H9 (cell line): ENCODE results near the gene SYAP1. TPM values are rescaled to one million over a fixed set of nuclear protein-coding genes. Genes with fewer than 3 reads are reported as not detected.

Experiments used
- DNase-seq: peaks from one replicate; pipeline ENCODE4 v3.0.0-alpha.2; 2017
- H2AFZ ChIP-seq: one replicate; pipeline ENCODE4 v1.6.1; 2013; ENCODE audit warnings: mild to moderate bottlenecking, low read length, control low read depth, moderate library complexity
- H2AK5ac ChIP-seq: 2 replicates; pipeline ENCODE4 v1.6.1; 2013; ENCODE audit warnings: low read length, control low read depth, mixed read lengths; ENCODE audit not compliant: insufficient read length
- H2BK120ac ChIP-seq: one replicate; pipeline ENCODE4 v1.6.1; 2013; ENCODE audit warnings: low read depth, mild to moderate bottlenecking, low read length, control low read depth, inconsistent platforms; ENCODE audit not compliant: poor library complexity, severe bottlenecking
- H2BK12ac ChIP-seq: 2 replicates; pipeline ENCODE4 v1.6.1; 2013; ENCODE audit warnings: low read length, control low read depth, mixed read lengths, low read depth; ENCODE audit not compliant: insufficient read length
- H2BK15ac ChIP-seq: 2 replicates; pipeline ENCODE4 v1.6.1; 2013; ENCODE audit warnings: low read depth, low read length, control low read depth
- H2BK20ac ChIP-seq: one replicate; pipeline ENCODE4 v1.6.1; 2013; ENCODE audit warnings: low read depth, mild to moderate bottlenecking, low read length, control low read depth, inconsistent platforms; ENCODE audit not compliant: poor library complexity, severe bottlenecking
- H2BK5ac ChIP-seq: 2 replicates; pipeline ENCODE4 v1.6.1; 2013; ENCODE audit warnings: low read length, control low read depth, mixed read lengths; ENCODE audit not compliant: insufficient read length
- H3K14ac ChIP-seq: 2 replicates; pipeline ENCODE4 v1.6.1; 2013; ENCODE audit warnings: low read length, control low read depth; ENCODE audit not compliant: insufficient read depth
- H3K18ac ChIP-seq: 2 replicates; pipeline ENCODE4 v1.6.1; 2013; ENCODE audit warnings: low read depth, mild to moderate bottlenecking, mixed read lengths, low read length, control low read depth; ENCODE audit not compliant: insufficient read length
- H3K23ac ChIP-seq: 2 replicates; pipeline ENCODE4 v1.6.1; 2013; ENCODE audit warnings: low read length, control low read depth, mixed read lengths, low read depth; ENCODE audit not compliant: insufficient read length
- H3K23me2 ChIP-seq: 2 replicates; pipeline ENCODE4 v1.6.1; 2013; ENCODE audit warnings: low read depth, mild to moderate bottlenecking, mixed read lengths, low read length, control low read depth; ENCODE audit not compliant: insufficient read length, poor library complexity, severe bottlenecking
- H3K27ac ChIP-seq: 2 replicates; pipeline ENCODE4 v1.5.1; 2013; ENCODE audit warnings: low read length, control low read depth, mixed read lengths, low read depth; ENCODE audit not compliant: insufficient read length
- H3K27me3 ChIP-seq: 2 replicates; pipeline ENCODE4 v1.6.1; 2013; ENCODE audit warnings: low read length, control low read depth, inconsistent platforms; ENCODE audit not compliant: insufficient read depth
- H3K4ac ChIP-seq: 2 replicates; pipeline ENCODE4 v1.6.1; 2013; ENCODE audit warnings: low read depth, mild to moderate bottlenecking, control low read depth, inconsistent platforms, low read length, moderate library complexity
- H3K4me1 ChIP-seq: 2 replicates; pipeline ENCODE4 v1.6.1; 2013; ENCODE audit warnings: low read length, control low read depth, inconsistent platforms; ENCODE audit not compliant: insufficient read depth
- H3K4me2 ChIP-seq: 2 replicates; pipeline ENCODE4 v1.6.1; 2013; ENCODE audit warnings: low read length, control low read depth, mixed read lengths; ENCODE audit not compliant: insufficient read length, insufficient read depth
- H3K56ac ChIP-seq: 2 replicates; pipeline ENCODE4 v1.6.1; 2013; ENCODE audit warnings: low read depth, mild to moderate bottlenecking, mixed read lengths, low read length, control low read depth; ENCODE audit not compliant: insufficient read length
- H3K79me1 ChIP-seq: 2 replicates; pipeline ENCODE4 v1.6.1; 2013; ENCODE audit warnings: low read depth, mild to moderate bottlenecking, moderate library complexity, low read length, control low read depth, inconsistent platforms; ENCODE audit not compliant: insufficient read depth, poor library complexity, severe bottlenecking
- H3K79me2 ChIP-seq: 2 replicates; pipeline ENCODE4 v1.6.1; 2013; ENCODE audit warnings: low read length, control low read depth, inconsistent platforms; ENCODE audit not compliant: insufficient read depth
- H3K9ac ChIP-seq: 2 replicates; pipeline ENCODE4 v1.6.1; 2013; ENCODE audit warnings: low read length, control low read depth, mixed read lengths; ENCODE audit not compliant: insufficient read length; ENCODE audit errors: extremely low read depth
- H3K9me3 ChIP-seq: one replicate; pipeline ENCODE4 v1.6.1; 2013; ENCODE audit warnings: low read depth, low read length, inconsistent platforms; ENCODE audit not compliant: control insufficient read depth
- H3T11ph ChIP-seq: one replicate; pipeline ENCODE4 v1.6.1; 2013; ENCODE audit warnings: mild to moderate bottlenecking, low read length, control low read depth, inconsistent platforms
- H4K20me1 ChIP-seq: one replicate; pipeline ENCODE4 v1.6.1; 2013; ENCODE audit not compliant: control insufficient read depth, insufficient read length, insufficient read depth
- H4K5ac ChIP-seq: 2 replicates; pipeline ENCODE4 v1.6.1; 2013; ENCODE audit warnings: low read depth, mild to moderate bottlenecking, mixed read lengths, low read length, control low read depth; ENCODE audit not compliant: insufficient read length
- H4K8ac ChIP-seq: replicated peaks from 2 replicates; pipeline ENCODE4 v1.6.1; 2013; ENCODE audit warnings: low read length, control low read depth, mixed read lengths, low read depth; ENCODE audit not compliant: insufficient read length
- H4K91ac ChIP-seq: 2 replicates; pipeline ENCODE4 v1.6.1; 2013; ENCODE audit warnings: low read depth, mild to moderate bottlenecking, moderate library complexity, mixed read lengths, low read length, control low read depth; ENCODE audit not compliant: insufficient read length
- H3K27ac Mint-ChIP-seq, 3 experiments: 2 replicates in 2 of 3; 3 replicates in 1 of 3; pipeline ENCODE4 v1.8.0; 2020 to 2021; ENCODE audit warnings: mixed read lengths in 3 of 3, mild to moderate bottlenecking in 1 of 3, moderate library complexity in 1 of 3
- H3K27me3 Mint-ChIP-seq: 2 replicates; pipeline ENCODE4 v1.8.0; 2021; ENCODE audit warnings: low read depth, mild to moderate bottlenecking, moderate library complexity, mixed read lengths
- H3K36me3 Mint-ChIP-seq, 3 experiments: 2 replicates in 2 of 3; 3 replicates in 1 of 3; pipeline ENCODE4 v1.8.0; 2020 to 2021; ENCODE audit warnings: low read depth in 3 of 3, mixed read lengths in 3 of 3; ENCODE audit not compliant: insufficient read depth in 1 of 3
- H3K4me1 Mint-ChIP-seq, 2 experiments: 2 replicates each; pipeline ENCODE4 v1.8.0; 2020; ENCODE audit warnings: mixed read lengths in 2 of 2
- H3K4me3 Mint-ChIP-seq, 2 experiments: 2 replicates in 1 of 2; 3 replicates in 1 of 2; pipeline ENCODE4 v1.8.0; 2020 to 2021; ENCODE audit warnings: mild to moderate bottlenecking in 2 of 2, mixed read lengths in 2 of 2, moderate library complexity in 1 of 2
- H3K9me3 Mint-ChIP-seq, 2 experiments: 2 replicates in 1 of 2; 3 replicates in 1 of 2; pipeline ENCODE4 v1.8.0; 2020; ENCODE audit warnings: mild to moderate bottlenecking in 2 of 2, mixed read lengths in 2 of 2, moderate library complexity in 1 of 2
- WGBS: extraction: QIAGEN DNeasy Blood & Tissue Kit; methylation state at CpG from one replicate; pipeline ENCODE4 v1.1.7; 2013; ENCODE audit warnings: missing lambda C conversion rate, low lambda C conversion rate, mixed read lengths; ENCODE audit not compliant: insufficient read length; ENCODE audit errors: extremely low coverage; 5-methylcytosine and 5-hydroxymethylcytosine counted together
- total RNA-seq: library from RNA; stranded (reverse); gene quantifications from 2 replicates; pipeline ENCODE4 v1.2.1, GENCODE V29; 2021
- TF ChIP-seq, protein P1 (sequence below): fragments of 200-600 bp; sonication (generic); conservative IDR thresholded peaks from 3 replicates; pipeline ENCODE4 v1.8.0; 2021; ENCODE audit warnings: antibody characterized with exemption, mild to moderate bottlenecking

The SYAP1 gene
- total RNA-seq, 1 experiment from 2014 or later: 42.7 TPM

- H3K4me1 ChIP-seq: no peaks in the 10 kb centered on the region
- H3K27me3 Mint-ChIP-seq: no peaks in the 10 kb centered on the region
- H3K23me2 ChIP-seq: no peaks in the 10 kb centered on the region
- H3K14ac ChIP-seq: no peak overlapping the region
- H3K27me3 ChIP-seq: no peaks in the 10 kb centered on the region
- no peak overlapping the region for H3T11ph ChIP-seq
- no peak overlapping the region for H3K9ac ChIP-seq
- no peak overlapping the region for H4K91ac ChIP-seq
- WGBS: no CpG with 5 or more reads among the region's 5 CpGs
- no peaks in the 10 kb centered on the region for H3K9me3 ChIP-seq
- H3K79me1 ChIP-seq: no peaks in the 10 kb centered on the region
- H3K27ac ChIP-seq: no peak overlapping the region
- no peak overlapping the region for H3K4ac ChIP-seq
- no peak overlapping the region for H2BK15ac ChIP-seq
- TF ChIP-seq, protein P1, sequence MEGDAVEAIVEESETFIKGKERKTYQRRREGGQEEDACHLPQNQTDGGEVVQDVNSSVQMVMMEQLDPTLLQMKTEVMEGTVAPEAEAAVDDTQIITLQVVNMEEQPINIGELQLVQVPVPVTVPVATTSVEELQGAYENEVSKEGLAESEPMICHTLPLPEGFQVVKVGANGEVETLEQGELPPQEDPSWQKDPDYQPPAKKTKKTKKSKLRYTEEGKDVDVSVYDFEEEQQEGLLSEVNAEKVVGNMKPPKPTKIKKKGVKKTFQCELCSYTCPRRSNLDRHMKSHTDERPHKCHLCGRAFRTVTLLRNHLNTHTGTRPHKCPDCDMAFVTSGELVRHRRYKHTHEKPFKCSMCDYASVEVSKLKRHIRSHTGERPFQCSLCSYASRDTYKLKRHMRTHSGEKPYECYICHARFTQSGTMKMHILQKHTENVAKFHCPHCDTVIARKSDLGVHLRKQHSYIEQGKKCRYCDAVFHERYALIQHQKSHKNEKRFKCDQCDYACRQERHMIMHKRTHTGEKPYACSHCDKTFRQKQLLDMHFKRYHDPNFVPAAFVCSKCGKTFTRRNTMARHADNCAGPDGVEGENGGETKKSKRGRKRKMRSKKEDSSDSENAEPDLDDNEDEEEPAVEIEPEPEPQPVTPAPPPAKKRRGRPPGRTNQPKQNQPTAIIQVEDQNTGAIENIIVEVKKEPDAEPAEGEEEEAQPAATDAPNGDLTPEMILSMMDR: no peak
- H4K20me1 ChIP-seq: no peaks in the 10 kb centered on the region
- H3K18ac ChIP-seq: no peak overlapping the region
- no peak overlapping the region for H3K27ac Mint-ChIP-seq
- no peak overlapping the region for H3K23ac ChIP-seq
- H3K9me3 Mint-ChIP-seq: no peaks in the 10 kb centered on the region
- H4K8ac ChIP-seq: no peak overlapping the region
- H2BK12ac ChIP-seq: no peak overlapping the region
- no peaks in the 10 kb centered on the region for H3K79me2 ChIP-seq
- no peak overlapping the region for H4K5ac ChIP-seq
- no peak overlapping the region for H3K4me2 ChIP-seq
- DNase-seq: no peak
- no peak overlapping the region for H2AFZ ChIP-seq
- peaks cover 34 to 70% (median 65%) of the 10 kb centered on the region in 3 experiments for H3K36me3 Mint-ChIP-seq
- no peak overlapping the region for H2BK5ac ChIP-seq
- H3K4me1 Mint-ChIP-seq: peaks cover 3 to 9% of the 10 kb centered on the region in 2 experiments; a peak in 3 of 4 replicates
- no peak overlapping the region for H2AK5ac ChIP-seq
- no peak overlapping the region for H3K4me3 Mint-ChIP-seq
- no peak overlapping the region for H2BK120ac ChIP-seq
- H3K56ac ChIP-seq: no peak overlapping the region
- H2BK20ac ChIP-seq: no peak overlapping the region
Observed at GRCh38 chrX:16737024-16737423, 17.6 kb downstream of the SYAP1 start.
